H9 (cell line): Measurements from ENCODE around the gene ISCU. TPM values are rescaled to one million over a fixed set of nuclear protein-coding genes. Genes with fewer than 3 reads are reported as not detected.

ENCODE experiments used
- DNase-seq: peaks from one replicate; pipeline ENCODE4 v3.0.0-alpha.2; 2017
- H2AFZ ChIP-seq: one replicate; pipeline ENCODE4 v1.6.1; 2013; ENCODE audit warnings: mild to moderate bottlenecking, low read length, control low read depth, moderate library complexity
- H2AK5ac ChIP-seq: 2 replicates; pipeline ENCODE4 v1.6.1; 2013; ENCODE audit warnings: low read length, control low read depth, mixed read lengths; ENCODE audit not compliant: insufficient read length
- H2BK120ac ChIP-seq: one replicate; pipeline ENCODE4 v1.6.1; 2013; ENCODE audit warnings: low read depth, mild to moderate bottlenecking, low read length, control low read depth, inconsistent platforms; ENCODE audit not compliant: poor library complexity, severe bottlenecking
- H2BK12ac ChIP-seq: 2 replicates; pipeline ENCODE4 v1.6.1; 2013; ENCODE audit warnings: low read length, control low read depth, mixed read lengths, low read depth; ENCODE audit not compliant: insufficient read length
- H2BK15ac ChIP-seq: 2 replicates; pipeline ENCODE4 v1.6.1; 2013; ENCODE audit warnings: low read depth, low read length, control low read depth
- H2BK20ac ChIP-seq: one replicate; pipeline ENCODE4 v1.6.1; 2013; ENCODE audit warnings: low read depth, mild to moderate bottlenecking, low read length, control low read depth, inconsistent platforms; ENCODE audit not compliant: poor library complexity, severe bottlenecking
- H2BK5ac ChIP-seq: 2 replicates; pipeline ENCODE4 v1.6.1; 2013; ENCODE audit warnings: low read length, control low read depth, mixed read lengths; ENCODE audit not compliant: insufficient read length
- H3K14ac ChIP-seq: 2 replicates; pipeline ENCODE4 v1.6.1; 2013; ENCODE audit warnings: low read length, control low read depth; ENCODE audit not compliant: insufficient read depth
- H3K18ac ChIP-seq: 2 replicates; pipeline ENCODE4 v1.6.1; 2013; ENCODE audit warnings: low read depth, mild to moderate bottlenecking, mixed read lengths, low read length, control low read depth; ENCODE audit not compliant: insufficient read length
- H3K23ac ChIP-seq: 2 replicates; pipeline ENCODE4 v1.6.1; 2013; ENCODE audit warnings: low read length, control low read depth, mixed read lengths, low read depth; ENCODE audit not compliant: insufficient read length
- H3K23me2 ChIP-seq: 2 replicates; pipeline ENCODE4 v1.6.1; 2013; ENCODE audit warnings: low read depth, mild to moderate bottlenecking, mixed read lengths, low read length, control low read depth; ENCODE audit not compliant: insufficient read length, poor library complexity, severe bottlenecking
- H3K27ac ChIP-seq: 2 replicates; pipeline ENCODE4 v1.5.1; 2013; ENCODE audit warnings: low read length, control low read depth, mixed read lengths, low read depth; ENCODE audit not compliant: insufficient read length
- H3K27me3 ChIP-seq: 2 replicates; pipeline ENCODE4 v1.6.1; 2013; ENCODE audit warnings: low read length, control low read depth, inconsistent platforms; ENCODE audit not compliant: insufficient read depth
- H3K4ac ChIP-seq: 2 replicates; pipeline ENCODE4 v1.6.1; 2013; ENCODE audit warnings: low read depth, mild to moderate bottlenecking, control low read depth, inconsistent platforms, low read length, moderate library complexity
- H3K4me1 ChIP-seq: 2 replicates; pipeline ENCODE4 v1.6.1; 2013; ENCODE audit warnings: low read length, control low read depth, inconsistent platforms; ENCODE audit not compliant: insufficient read depth
- H3K4me2 ChIP-seq: 2 replicates; pipeline ENCODE4 v1.6.1; 2013; ENCODE audit warnings: low read length, control low read depth, mixed read lengths; ENCODE audit not compliant: insufficient read length, insufficient read depth
- H3K56ac ChIP-seq: 2 replicates; pipeline ENCODE4 v1.6.1; 2013; ENCODE audit warnings: low read depth, mild to moderate bottlenecking, mixed read lengths, low read length, control low read depth; ENCODE audit not compliant: insufficient read length
- H3K79me1 ChIP-seq: 2 replicates; pipeline ENCODE4 v1.6.1; 2013; ENCODE audit warnings: low read depth, mild to moderate bottlenecking, moderate library complexity, low read length, control low read depth, inconsistent platforms; ENCODE audit not compliant: insufficient read depth, poor library complexity, severe bottlenecking
- H3K79me2 ChIP-seq: 2 replicates; pipeline ENCODE4 v1.6.1; 2013; ENCODE audit warnings: low read length, control low read depth, inconsistent platforms; ENCODE audit not compliant: insufficient read depth
- H3K9ac ChIP-seq: 2 replicates; pipeline ENCODE4 v1.6.1; 2013; ENCODE audit warnings: low read length, control low read depth, mixed read lengths; ENCODE audit not compliant: insufficient read length; ENCODE audit errors: extremely low read depth
- H3K9me3 ChIP-seq: one replicate; pipeline ENCODE4 v1.6.1; 2013; ENCODE audit warnings: low read depth, low read length, inconsistent platforms; ENCODE audit not compliant: control insufficient read depth
- H3T11ph ChIP-seq: one replicate; pipeline ENCODE4 v1.6.1; 2013; ENCODE audit warnings: mild to moderate bottlenecking, low read length, control low read depth, inconsistent platforms
- H4K20me1 ChIP-seq: one replicate; pipeline ENCODE4 v1.6.1; 2013; ENCODE audit not compliant: control insufficient read depth, insufficient read length, insufficient read depth
- H4K5ac ChIP-seq: 2 replicates; pipeline ENCODE4 v1.6.1; 2013; ENCODE audit warnings: low read depth, mild to moderate bottlenecking, mixed read lengths, low read length, control low read depth; ENCODE audit not compliant: insufficient read length
- H4K8ac ChIP-seq: replicated peaks from 2 replicates; pipeline ENCODE4 v1.6.1; 2013; ENCODE audit warnings: low read length, control low read depth, mixed read lengths, low read depth; ENCODE audit not compliant: insufficient read length
- H4K91ac ChIP-seq: 2 replicates; pipeline ENCODE4 v1.6.1; 2013; ENCODE audit warnings: low read depth, mild to moderate bottlenecking, moderate library complexity, mixed read lengths, low read length, control low read depth; ENCODE audit not compliant: insufficient read length
- H3K27ac Mint-ChIP-seq, 3 experiments: 2 replicates in 2 of 3; 3 replicates in 1 of 3; pipeline ENCODE4 v1.8.0; 2020 to 2021; ENCODE audit warnings: mixed read lengths in 3 of 3, mild to moderate bottlenecking in 1 of 3, moderate library complexity in 1 of 3
- H3K27me3 Mint-ChIP-seq: 2 replicates; pipeline ENCODE4 v1.8.0; 2021; ENCODE audit warnings: low read depth, mild to moderate bottlenecking, moderate library complexity, mixed read lengths
- H3K36me3 Mint-ChIP-seq, 3 experiments: 2 replicates in 2 of 3; 3 replicates in 1 of 3; pipeline ENCODE4 v1.8.0; 2020 to 2021; ENCODE audit warnings: low read depth in 3 of 3, mixed read lengths in 3 of 3; ENCODE audit not compliant: insufficient read depth in 1 of 3
- H3K4me1 Mint-ChIP-seq, 2 experiments: 2 replicates each; pipeline ENCODE4 v1.8.0; 2020; ENCODE audit warnings: mixed read lengths in 2 of 2
- H3K4me3 Mint-ChIP-seq, 2 experiments: 2 replicates in 1 of 2; 3 replicates in 1 of 2; pipeline ENCODE4 v1.8.0; 2020 to 2021; ENCODE audit warnings: mild to moderate bottlenecking in 2 of 2, mixed read lengths in 2 of 2, moderate library complexity in 1 of 2
- H3K9me3 Mint-ChIP-seq, 2 experiments: 2 replicates in 1 of 2; 3 replicates in 1 of 2; pipeline ENCODE4 v1.8.0; 2020; ENCODE audit warnings: mild to moderate bottlenecking in 2 of 2, mixed read lengths in 2 of 2, moderate library complexity in 1 of 2
- WGBS: extraction: QIAGEN DNeasy Blood & Tissue Kit; methylation state at CpG from one replicate; pipeline ENCODE4 v1.1.7; 2013; ENCODE audit warnings: missing lambda C conversion rate, low lambda C conversion rate, mixed read lengths; ENCODE audit not compliant: insufficient read length; ENCODE audit errors: extremely low coverage; 5-methylcytosine and 5-hydroxymethylcytosine counted together
- total RNA-seq: library from RNA; stranded (reverse); gene quantifications from 2 replicates; pipeline ENCODE4 v1.2.1, GENCODE V29; 2021
- TF ChIP-seq, protein P1 (sequence below): fragments of 200-600 bp; sonication (generic); conservative IDR thresholded peaks from 3 replicates; pipeline ENCODE4 v1.8.0; 2021; ENCODE audit warnings: antibody characterized with exemption, mild to moderate bottlenecking

The ISCU gene
- total RNA-seq, 1 experiment from 2014 or later = 64.9 TPM

DNA sequence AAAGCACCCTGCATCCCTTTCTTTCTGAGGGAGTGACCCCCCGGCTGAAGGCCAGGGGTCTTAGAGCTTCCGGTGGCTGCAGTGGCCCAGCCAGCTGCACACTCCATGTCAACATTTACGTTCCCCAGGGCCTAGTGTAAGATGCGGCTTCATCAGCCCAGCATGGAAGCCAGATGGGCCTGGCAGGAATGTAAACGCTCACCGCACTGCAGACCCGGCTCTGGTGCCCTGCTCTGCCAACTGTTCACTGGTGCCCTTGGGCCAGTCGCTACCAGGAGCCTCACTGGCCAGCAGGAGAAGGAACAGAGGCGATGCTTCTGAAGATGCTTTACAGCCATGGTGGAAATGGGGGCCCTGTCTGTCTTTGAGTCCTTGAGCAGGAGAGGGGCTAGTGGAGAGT is 44.1 kb downstream of the ISCU start:
- Histone ChIP-seq H3K23ac (no peak overlapping the region), H3K18ac (peak overlapping the region; percentile 20), H3K9me3 (no peaks in the 10 kb centered on the region), H3K79me2 (no peaks in the 10 kb centered on the region), H3K27ac (no peak overlapping the region), H4K91ac (no peak overlapping the region), H3K9ac (no peak overlapping the region), H3K4me2 (no peak overlapping the region), H4K8ac (no peak overlapping the region), H3K27me3 (no peaks in the 10 kb centered on the region), H2BK5ac (no peak overlapping the region), H3K56ac (no peak overlapping the region), H3K4me1 (no peaks in the 10 kb centered on the region), H3K23me2 (no peaks in the 10 kb centered on the region), H3T11ph (no peak overlapping the region), H3K4ac (no peak overlapping the region), H3K14ac (no peak overlapping the region), H3K79me1 (no peaks in the 10 kb centered on the region), H2BK12ac (no peak overlapping the region), H2AFZ (no peak overlapping the region), H2BK15ac (no peak overlapping the region), H2BK120ac (no peak overlapping the region), H2BK20ac (no peak overlapping the region), H2AK5ac (no peak overlapping the region), H4K20me1 (no peaks in the 10 kb centered on the region), H4K5ac (no peak overlapping the region)
- H3K4me1 Mint-ChIP-seq = peaks cover 16 to 27% of the 10 kb centered on the region in 2 experiments
- TF ChIP-seq, protein P1, sequence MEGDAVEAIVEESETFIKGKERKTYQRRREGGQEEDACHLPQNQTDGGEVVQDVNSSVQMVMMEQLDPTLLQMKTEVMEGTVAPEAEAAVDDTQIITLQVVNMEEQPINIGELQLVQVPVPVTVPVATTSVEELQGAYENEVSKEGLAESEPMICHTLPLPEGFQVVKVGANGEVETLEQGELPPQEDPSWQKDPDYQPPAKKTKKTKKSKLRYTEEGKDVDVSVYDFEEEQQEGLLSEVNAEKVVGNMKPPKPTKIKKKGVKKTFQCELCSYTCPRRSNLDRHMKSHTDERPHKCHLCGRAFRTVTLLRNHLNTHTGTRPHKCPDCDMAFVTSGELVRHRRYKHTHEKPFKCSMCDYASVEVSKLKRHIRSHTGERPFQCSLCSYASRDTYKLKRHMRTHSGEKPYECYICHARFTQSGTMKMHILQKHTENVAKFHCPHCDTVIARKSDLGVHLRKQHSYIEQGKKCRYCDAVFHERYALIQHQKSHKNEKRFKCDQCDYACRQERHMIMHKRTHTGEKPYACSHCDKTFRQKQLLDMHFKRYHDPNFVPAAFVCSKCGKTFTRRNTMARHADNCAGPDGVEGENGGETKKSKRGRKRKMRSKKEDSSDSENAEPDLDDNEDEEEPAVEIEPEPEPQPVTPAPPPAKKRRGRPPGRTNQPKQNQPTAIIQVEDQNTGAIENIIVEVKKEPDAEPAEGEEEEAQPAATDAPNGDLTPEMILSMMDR = no peak
- peaks cover 1% of the 10 kb centered on the region; the same call in 1 of the 2 replicates for H3K27me3 Mint-ChIP-seq
- H3K36me3 Mint-ChIP-seq = no peaks in the 10 kb centered on the region
- no peak for DNase-seq
- H3K9me3 Mint-ChIP-seq = no peaks in the 10 kb centered on the region; a peak in 1 of 5 replicates
- no peak overlapping the region for H3K4me3 Mint-ChIP-seq
- H3K27ac Mint-ChIP-seq = no peak overlapping the region
- WGBS = no CpG with 5 or more reads among the region's 9 CpGs
